Left lobe of liver (tissue), 2 donors: Measurements from ENCODE around the gene PNRC2. TPM values are rescaled to one million over a fixed set of nuclear protein-coding genes. Genes with fewer than 3 reads are reported as not detected.

ENCODE experiments used
- ATAC-seq: fragments of 200-7000 bp; cut with Tn5 transposase; one replicate; pipeline ENCODE4 v1.9.1; 2020; ENCODE audit warnings: mild to moderate bottlenecking, moderate library complexity
- DNase-seq: peaks from one replicate; pipeline ENCODE4 v3.0.0-alpha.2; 2020; ENCODE audit warnings: low spot score
- total RNA-seq: library from RNA; stranded (reverse); gene quantifications from one replicate; pipeline ENCODE4 v1.2.1, GENCODE V29; 2021
- donor health status: DM: no; HTN: no; CAD: no; lungs with moderate emphysema.
- donor health status: DM: no; HTN: yes; CAD: no.

Gene PNRC2, protein sequence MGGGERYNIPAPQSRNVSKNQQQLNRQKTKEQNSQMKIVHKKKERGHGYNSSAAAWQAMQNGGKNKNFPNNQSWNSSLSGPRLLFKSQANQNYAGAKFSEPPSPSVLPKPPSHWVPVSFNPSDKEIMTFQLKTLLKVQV
- 32.1 TPM for total RNA-seq

DNA sequence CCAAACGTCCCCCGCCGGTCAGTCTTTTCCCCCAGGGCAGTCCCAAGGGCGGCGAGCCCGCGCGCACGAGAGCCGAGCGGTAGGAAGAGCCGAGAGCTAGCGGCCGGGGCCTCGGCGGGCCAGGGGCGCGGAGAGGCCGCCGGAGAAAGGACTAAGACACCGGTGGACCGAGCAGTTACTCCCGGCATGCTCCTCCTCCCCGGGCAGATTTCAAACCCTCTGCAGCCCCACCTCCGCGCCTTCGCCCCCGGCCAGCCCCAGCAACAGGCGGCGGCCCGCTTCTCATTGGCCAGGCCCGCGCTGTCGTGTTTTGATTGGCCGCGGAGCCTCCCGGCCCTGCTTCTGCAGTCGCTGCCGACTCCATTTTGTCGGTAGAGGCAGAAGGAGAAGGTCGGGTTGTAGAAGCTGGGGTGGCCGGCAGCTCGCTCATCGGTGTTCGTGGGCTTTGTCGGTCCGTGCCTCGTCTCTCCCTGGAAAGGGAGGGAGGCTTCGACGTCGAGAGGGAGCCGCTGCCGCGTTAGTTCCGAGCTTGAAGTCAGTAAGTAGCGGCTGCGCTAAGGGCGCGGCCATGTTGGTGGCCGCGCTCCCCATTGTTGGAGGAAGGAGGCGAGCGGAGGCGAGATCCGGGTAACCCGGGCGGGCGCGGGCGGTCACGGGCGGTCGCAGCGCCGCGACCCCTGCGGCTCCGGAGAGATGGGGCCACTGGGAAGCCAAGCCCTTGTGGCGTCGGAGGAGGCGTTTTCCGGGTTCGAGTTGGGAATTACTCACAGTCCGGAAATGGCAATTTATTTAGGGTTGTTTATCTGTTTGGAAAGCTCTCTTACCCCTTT is at the start of gene PNRC2:
Gene PNRC2 (plus strand): TSS at position 368 of the 830 bp plus-strand sequence. CDS start 1,630 bp downstream, outside the sequence.
- ATAC-seq = peak; percentile 94
- peak; percentile 98 for DNase-seq

DNA sequence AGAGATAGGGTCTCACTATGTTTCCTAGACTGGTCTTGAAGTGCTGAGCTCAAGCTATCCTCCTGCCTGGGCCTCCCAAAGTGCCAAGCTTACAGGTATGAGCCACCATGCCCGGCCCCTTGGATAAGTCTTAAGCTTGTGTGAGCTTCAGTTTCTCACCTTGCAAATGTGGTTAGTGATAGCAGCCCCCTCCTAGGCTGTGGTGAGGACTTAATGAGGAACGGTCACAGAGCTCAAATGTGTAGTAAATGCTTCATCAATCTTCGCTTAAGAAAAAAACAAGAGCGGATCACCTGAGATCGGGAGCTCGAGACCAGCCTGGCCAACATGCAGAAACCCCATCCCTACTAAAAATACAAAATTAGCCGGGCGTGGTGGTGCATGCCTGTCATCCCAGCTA is 49.5 kb upstream of the PNRC2 start:
- ATAC-seq (no peak), DNase-seq (no peak)

DNA sequence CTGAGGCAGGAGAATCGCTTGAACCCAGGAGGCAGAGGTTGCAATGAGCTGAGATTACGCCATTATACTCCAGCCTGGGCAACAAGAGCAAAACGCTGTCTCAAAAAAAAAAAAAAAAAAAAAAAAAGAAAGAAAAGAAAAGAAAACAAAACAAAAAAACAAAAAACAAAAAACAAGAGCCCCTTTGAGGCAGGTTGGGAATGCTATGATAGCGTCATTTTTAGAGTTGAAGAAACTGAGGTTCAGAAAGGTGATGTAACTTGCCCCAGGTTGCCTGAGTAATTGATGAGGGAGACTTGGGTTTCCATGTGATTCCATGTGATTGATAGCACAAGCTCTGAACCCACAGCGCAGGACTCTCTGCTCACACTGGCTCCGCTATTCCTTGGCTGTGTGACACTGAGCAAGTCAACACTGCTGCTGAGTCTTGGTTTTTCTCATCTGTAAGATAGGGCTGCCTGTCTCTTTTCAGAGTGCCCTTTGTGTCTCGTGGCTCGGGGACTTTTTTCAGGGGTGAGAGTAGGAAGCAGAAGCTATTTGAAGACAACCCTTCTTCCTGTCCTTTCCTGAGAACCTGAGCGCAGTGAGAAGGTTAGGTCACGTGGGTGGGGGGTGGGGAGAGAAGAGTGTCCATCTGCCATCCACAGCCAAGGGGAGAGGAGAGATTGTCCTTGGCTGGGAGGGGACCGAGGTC is 48.9 kb upstream of the PNRC2 start:
- no peak for DNase-seq
- no peak for ATAC-seq

DNA sequence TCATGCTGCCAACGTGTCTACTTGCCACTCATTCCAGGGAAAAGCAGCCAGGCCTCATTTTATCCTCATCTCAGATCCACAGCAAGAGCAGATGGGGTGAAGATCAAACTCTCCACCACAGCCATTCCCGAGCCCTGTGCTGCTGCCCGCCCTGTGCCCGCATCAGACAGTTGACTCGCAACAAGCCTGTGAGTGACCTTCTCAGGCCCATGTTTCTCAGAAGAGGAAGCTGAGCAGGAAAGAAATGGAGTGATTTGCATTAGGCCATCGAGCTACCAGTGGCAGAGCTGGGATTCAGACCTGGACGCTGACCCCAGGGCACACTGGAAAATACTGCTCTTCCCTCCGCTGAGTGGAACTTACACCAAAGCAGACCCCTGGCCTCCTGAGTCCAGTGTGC is 47.7 kb upstream of the PNRC2 start:
- DNase-seq (no peak), ATAC-seq (no peak)

DNA sequence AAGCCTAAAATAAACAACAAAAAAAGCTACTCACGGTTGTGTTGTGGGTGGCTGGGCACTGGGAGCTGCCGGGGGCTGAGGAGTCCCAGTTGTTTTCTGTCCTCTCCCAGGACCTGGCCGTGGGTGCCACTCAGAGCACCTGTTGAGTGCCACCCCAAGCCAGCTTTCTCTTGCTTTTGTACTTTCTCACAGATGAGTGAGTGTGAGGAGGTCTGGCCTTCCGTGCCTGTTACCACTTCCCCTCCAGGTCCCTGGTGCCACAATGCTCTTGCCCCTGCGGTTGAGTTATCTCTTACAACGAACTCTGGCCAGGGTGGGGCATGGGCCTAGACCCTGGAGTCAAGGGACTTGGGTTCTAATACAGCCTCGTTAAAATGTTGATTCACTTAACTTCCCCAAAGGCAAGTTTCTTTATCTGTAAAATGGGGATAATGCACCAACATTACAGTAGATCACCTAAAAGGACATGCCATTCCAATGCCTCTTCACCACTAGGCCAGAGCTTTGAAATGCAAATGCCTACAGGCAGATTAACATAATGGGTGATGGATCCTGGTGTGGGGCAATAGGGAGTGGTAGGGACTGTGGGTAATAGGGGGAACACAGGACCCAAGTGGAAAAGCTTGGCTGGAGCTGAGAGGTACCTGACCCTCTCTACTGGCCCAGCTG is 46.3 kb upstream of the PNRC2 start, which contains the start of gene CNR2:
Gene CNR2 (minus strand): TSS at position 151 of the 669 bp plus-strand sequence. CDS start 37,745 bp downstream, outside the sequence.
- no peak for DNase-seq
- no peak for ATAC-seq

DNA sequence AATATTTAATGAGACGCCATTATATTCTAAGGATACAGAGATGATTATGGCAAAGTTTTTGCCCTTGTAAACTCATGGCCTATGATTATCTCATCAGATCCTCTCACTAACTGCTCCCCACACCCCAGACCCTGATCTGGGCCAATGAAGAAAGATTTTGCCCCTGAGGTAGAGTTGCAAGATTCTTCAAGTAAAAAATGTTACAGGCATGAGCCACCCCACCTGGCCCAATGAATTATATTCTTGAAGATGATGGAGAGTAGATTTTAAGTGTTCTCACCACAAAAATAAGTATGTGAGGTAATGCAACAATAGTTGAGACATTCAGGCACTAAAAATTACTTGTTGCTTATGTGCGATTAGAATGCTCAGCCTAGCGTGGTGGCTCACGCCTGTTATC is 44.7 kb upstream of the PNRC2 start:
- no peak for ATAC-seq
- no peak for DNase-seq

DNA sequence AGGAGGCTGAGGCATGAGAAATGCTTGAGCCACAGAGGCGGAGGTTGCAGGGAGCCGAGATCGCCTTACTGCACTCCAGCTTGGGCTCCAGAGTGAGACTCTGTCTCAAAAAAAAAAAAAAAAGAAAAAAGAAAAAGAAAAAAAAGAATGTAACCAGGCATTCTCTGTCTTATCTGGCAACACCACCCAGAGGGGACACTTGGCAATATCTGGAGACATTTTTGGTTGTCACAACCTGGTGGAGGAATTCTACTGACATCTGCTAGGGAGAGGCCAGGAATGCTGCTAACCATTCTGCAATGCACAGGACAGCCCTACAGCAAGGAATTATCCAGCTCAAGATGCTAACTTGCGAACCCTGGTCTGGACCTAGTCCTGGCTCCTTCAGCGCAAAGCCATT is 44.2 kb upstream of the PNRC2 start:
- no peak for ATAC-seq
- no peak for DNase-seq

DNA sequence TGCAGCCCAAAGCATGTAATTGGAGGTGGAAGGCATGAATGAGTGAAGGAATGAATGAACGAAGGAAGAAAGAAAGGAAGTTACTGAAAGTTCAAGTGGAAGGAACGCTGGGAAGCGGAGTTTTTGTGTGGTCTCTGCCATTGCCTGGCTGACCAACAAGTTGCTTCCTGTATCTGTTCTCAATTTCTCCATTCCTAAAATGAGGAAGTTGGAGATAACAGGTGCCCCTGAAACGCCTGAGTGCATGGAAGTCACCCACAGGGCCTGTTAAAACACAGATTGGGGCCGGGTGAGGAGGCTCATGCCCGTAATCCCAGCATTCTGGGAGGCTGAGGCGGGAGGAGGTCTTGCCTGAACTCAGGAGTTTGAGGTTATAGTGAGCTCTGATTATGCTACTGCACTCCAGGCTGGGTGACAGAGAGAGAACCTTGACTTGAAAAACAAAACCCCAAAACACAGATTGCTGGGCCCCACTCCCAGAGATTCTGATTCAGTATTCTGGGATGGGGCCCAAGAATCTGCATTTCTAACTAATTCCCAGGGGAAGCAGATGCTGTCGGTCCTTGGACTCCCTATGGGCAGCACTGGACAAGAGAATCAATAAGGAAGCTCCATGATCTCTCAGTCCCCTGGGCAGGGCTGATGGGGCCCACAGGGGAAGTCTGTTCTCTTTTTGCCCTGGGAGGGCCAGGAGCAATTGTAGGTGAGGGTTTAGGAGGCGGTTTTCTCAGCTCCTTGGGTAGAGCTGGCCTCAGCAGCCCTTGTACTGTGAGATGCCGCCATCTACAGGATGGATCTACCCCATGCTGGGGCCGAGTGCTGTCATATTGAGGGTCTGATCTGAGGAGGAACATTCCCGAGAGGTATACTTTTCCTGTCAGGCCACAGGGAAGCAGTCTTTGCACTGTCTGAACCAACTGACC is 43.2 kb upstream of the PNRC2 start:
- peak; percentile 57 for DNase-seq
- peak; percentile 77 for ATAC-seq

DNA sequence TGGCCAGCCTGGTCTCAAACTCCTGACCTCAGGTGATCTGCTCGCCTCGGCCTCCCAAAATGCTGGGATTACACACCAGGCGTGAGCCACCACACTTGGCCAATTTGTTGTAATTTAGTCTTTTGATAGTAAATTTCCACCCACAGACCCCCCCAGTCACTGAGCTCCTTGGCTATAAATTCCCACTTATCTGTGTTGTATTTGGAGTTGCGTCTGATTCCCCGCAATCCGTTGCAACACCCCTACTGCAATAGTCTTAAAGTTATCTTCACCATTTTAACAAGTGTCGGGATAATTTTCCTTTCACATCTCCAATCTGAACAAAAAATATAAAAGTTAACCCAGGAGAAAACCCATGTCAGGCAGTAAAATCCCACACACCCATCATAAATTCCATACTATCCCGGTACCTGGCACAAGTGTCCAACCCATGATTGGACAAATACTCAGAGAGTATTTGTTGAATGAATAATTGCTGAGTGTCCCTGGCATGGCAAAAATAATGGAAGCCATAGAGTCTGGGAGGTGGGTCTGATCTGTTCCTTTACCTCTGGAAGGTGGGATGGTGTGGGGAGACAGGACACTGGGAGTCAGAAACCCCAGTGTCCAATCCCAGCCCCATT is 37.2 kb upstream of the PNRC2 start:
- ATAC-seq = no peak

DNA sequence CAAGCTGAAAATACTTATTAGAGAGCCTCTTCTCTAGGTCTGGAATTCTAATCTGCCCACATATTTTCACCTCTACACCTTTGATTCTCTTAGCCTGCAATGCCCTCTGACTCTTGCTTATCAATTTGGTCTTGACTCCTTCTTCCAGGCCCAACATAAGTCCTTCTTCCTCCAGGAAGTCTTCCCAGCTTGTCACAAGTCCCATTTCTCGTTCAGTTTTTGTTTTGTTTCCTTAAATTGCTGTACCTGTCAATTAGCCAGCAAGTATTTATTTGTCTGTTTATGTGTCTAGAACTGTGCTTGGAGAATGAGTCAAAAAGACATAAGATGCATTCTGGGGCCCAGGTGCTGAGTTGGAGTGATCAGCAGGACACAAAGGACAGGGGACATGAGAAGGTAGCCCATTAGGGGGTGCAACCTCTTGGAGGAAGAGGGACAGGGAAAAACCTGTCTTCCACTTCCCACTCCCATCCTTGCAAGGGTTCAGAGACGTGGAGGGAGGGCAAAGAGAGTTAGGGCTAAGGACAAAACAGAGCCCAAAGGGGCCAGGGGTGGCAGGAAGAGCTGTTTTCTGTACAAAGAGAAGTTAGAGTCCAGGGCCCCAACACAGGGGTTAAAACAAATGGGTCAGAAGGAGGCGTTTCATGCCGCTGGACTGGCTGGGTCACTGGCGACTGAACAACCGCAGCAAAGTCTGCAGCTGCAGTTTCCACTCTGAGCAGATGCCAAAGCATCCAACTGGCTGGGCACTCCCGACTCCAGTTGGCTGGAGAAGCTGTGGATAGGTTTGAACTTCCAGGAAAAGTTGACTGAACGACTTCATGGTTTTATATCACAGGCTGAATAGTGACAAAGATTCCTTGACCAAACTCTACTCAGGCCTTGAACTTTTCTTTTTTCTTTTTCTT is 35.8 kb upstream of the PNRC2 start:
- DNase-seq (no peak), ATAC-seq (peak; percentile 32)

More for the DNA sequence above, 37.2 kb upstream of the PNRC2 start:
- no peak for DNase-seq

DNA sequence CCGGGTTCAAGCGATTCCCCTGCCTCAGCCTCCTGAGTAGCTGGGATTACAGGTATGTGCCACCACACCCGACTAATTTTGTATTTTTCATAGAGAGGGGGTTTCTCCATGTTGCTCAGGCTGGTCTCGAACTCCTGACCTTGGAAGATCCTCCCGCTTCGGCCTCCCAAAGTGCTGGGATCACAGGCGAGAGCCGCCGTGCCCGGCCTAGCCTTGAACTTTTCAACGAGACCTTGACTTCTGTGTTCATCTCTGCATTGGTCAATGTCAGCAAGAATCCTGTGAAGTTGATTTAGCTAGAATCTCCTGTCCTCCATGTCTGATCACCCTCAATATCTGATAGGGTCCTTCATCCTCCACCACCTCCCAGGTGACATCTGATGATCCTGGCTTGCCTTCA is 35.0 kb upstream of the PNRC2 start:
- ATAC-seq (no peak), DNase-seq (no peak)

DNA sequence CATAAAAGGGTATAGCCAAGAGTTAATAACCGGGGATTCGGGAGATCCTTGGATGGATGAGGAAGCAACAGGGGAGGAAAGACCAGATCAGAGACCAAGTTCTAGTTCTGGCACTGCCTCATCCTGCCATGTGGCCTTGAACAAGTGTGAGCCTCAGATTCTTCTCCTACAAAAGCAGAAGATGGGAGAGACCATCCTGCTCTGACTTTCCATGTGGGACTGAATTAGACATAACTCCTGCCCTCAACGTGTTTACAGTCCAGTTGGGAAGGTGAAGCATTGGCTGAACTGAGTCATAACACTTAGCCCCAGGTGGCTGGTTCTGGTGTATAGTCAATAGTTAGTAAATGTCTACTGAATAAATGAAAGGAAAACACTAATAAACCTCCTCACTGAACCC is 34.3 kb upstream of the PNRC2 start:
- DNase-seq (no peak), ATAC-seq (no peak)

DNA sequence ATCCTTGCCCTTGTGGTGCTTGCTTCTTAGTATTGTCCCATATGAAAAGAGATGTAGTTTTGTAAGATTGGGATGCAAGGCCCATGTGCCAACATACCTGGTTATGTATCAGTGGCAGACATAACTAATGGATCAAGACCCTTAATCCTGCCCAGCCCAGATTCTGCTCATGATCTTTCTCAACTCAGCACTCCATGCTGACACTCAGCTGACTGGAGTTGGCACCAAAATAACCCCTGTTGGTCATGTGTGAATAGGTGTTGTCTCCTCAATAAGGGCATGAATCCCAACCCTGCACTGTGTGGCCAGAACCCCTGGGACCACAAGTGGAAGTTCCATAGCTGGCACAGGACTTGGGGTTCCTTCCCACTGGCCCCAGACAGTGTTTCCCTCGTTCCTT is 32.5 kb upstream of the PNRC2 start:
- ATAC-seq = no peak

DNA sequence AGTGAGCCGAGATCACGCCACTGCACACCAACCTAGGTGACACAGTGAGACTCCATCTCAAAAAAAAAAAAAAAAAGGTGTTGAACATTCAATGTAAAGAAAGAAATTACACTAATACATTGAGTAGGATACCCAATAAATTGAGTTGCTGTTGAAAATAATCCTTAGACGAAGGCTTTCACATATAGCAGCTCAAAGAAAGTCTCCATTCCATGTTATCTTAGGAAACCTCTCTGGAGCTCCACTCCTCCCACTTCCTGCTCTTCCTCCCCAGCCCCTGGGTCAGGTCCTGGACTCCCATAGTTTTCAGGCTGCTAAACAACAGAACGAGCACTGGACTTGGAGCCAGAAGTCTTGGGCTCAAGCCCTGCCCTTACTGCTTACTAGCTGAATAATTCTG is 30.8 kb upstream of the PNRC2 start:
- ATAC-seq (no peak), DNase-seq (no peak)

More for the DNA sequence above, 32.5 kb upstream of the PNRC2 start:
- no peak for DNase-seq

DNA sequence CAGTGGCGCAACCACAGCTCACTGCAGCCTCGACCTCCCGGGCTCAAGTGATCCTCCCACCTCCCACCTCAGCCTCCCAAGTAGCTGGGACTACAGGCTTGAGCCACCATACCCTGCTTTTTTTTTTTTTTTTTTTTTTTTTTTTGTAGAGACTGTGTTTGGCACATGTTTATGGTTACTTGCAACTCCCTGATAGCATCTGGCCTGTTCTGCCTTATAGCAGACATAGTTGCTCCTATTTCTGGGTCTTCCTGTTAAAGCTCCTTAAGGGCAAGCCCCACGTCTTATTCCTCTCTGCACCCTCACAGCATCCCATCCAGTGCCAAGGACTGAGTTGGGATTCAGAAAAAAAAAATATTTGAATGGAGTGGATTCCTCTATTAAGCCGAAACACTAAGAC is 29.4 kb upstream of the PNRC2 start:
- ATAC-seq (no peak), DNase-seq (no peak)

DNA sequence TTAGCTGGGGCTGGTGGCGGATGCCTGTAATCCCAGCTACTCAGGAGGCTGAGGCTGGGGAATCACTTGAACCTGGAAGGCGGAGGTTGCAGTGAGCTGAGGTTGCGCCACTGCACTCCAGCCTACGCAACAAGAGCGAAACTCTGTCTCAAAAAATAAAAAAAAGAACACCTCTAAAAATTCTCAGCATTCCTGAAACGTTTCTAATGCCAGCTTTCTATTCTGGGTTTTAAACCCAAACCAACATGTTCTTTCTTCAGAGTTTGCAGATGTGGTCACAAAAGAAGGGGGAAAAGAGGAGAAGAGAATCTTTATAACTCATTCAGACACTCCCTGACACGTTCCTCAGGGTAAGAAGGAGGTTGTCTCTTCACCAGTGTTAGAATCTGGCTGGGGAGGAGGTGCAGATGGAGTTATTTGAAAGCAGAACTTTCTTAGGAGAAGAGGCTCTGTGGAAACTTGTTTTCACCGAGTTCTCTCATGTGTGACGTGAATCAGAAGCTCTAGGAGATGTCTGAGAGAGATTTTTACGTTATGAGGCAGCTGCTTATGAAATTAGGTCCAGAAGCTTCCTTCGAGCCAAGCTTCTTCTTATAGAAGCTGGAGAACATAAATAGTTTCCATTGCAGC is 28.7 kb upstream of the PNRC2 start:
- DNase-seq (no peak), ATAC-seq (no peak)

DNA sequence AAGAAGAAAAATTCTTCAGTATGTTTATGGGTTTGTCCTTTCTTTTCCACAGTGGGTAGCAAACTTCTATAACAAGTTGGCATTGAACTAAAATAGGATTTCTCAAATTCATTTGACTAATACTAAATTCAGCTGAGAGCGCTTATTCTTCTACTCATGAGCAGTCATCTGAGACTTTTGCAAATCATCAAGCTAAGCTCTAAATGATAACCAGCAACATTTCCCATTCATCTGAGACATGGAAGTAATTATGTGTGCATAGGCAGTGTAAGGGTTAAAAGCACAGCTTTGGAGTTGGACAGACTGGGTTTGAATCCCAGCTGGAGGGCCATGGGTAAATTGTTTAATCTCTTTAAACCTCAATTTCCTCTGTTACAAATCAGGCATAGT is 28.1 kb upstream of the PNRC2 start:
- DNase-seq = no peak
- ATAC-seq = no peak

DNA sequence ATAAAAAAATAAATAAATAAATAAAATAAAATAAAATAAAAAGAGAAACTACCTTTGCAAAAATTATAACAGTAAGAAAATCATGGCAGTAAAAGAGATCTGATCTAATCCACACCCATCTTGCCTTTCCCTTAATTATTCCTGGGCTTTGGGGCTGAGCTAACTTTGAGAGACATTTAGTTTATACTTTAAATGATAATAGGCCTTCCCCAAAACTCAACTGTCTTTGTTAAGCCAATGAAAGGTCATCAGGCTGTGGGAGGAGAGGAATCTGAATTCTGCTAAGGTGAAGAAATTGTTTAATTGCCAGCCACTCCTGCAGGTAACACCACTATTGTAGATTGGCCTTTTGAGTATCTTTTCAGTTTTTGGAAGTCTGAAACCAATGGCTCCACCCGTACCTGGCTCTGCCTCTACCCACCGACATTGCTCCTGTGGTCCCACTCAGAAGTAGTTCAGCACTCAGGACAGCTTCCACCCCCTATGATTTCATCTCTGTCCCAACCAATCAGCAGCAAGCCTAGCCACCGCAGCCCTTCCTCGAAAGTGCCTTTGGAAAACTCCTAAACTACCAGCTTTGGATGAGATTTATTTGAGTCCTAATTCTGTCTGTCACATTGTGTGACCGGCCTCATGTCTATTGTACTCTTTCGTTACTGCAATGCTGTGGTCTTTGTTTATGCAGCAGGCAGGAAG is 23.0 kb upstream of the PNRC2 start:
- DNase-seq (no peak), ATAC-seq (no peak)
